RWPE2 (cell line): ENCODE data around the gene DIP2C.

Experiments used
- ATAC-seq: fragments of 200-7000 bp; cut with Tn5 transposase; 3 replicates; pipeline ENCODE4 v1.9.1; 2021; ENCODE audit warnings: low read depth
- DNase-seq: peaks from one replicate; pipeline ENCODE4 v3.0.0-alpha.2; 2020; ENCODE audit warnings: low spot score
- H3K27ac ChIP-seq: fragments of 450-650 bp; 2 replicates; pipeline ENCODE4 v1.5.1; 2017; ENCODE audit warnings: mild to moderate bottlenecking; ENCODE audit not compliant: poor library complexity, severe bottlenecking
- H3K27me3 ChIP-seq: fragments of 250-450 bp; sonication (Bioruptor Pico); 2 replicates; pipeline ENCODE4 v1.5.1; 2021; ENCODE audit warnings: mild to moderate bottlenecking, moderate library complexity; ENCODE audit not compliant: insufficient read depth, poor library complexity, severe bottlenecking
- H3K36me3 ChIP-seq: fragments of 250-450 bp; sonication (Bioruptor Pico); 2 replicates; pipeline ENCODE4 v1.5.1; 2020; ENCODE audit warnings: low read depth, mild to moderate bottlenecking, moderate library complexity
- H3K4me1 ChIP-seq: fragments of 250-450 bp; sonication (Bioruptor Pico); 2 replicates; pipeline ENCODE4 v1.5.1; 2021; ENCODE audit warnings: mild to moderate bottlenecking, moderate library complexity; ENCODE audit not compliant: insufficient read depth, poor library complexity, severe bottlenecking
- H3K4me3 ChIP-seq: fragments of 250-450 bp; sonication (Bioruptor Pico); 2 replicates; pipeline ENCODE4 v1.5.1; 2021; ENCODE audit warnings: mild to moderate bottlenecking, moderate library complexity; ENCODE audit not compliant: severe bottlenecking
- H3K9me3 ChIP-seq: fragments of 250-450 bp; sonication (Bioruptor Pico); 2 replicates; pipeline ENCODE4 v1.5.1; 2021; ENCODE audit warnings: mild to moderate bottlenecking, moderate library complexity; ENCODE audit not compliant: severe bottlenecking
- CTCF ChIP-seq: fragments of 450-650 bp; IDR thresholded peaks from one replicate; pipeline ENCODE4 v1.5.1; 2017; ENCODE audit warnings: mild to moderate bottlenecking, moderate library complexity; ENCODE audit not compliant: poor library complexity, severe bottlenecking

Gene DIP2C

DNA sequence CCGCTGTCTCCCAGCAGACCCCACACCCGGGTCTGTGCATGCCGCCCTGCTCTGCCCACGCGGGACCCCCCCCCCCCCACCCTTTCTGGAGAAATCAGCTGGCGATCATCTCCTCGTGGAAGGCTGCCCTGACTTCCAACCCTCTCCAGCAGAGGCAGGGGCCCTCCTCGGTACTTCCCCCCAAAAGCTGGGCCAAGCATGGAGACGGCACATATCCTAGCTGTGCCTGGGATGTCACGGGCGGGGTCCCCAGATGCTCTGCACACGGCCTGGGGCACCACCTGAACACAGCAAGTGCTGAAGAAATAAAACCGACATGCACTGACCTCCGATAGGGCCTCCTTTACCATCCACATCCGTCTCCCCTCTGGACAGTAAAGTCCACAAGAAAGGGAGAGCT, 96.0 kb downstream of the DIP2C start:
- H3K27ac ChIP-seq, result no peak overlapping the region
- no peaks in the 10 kb centered on the region for H3K4me1 ChIP-seq
- no peak for DNase-seq
- no peak overlapping the region for H3K4me3 ChIP-seq
- ATAC-seq, result no peak
- no peaks in the 10 kb centered on the region for H3K36me3 ChIP-seq
- H3K27me3 ChIP-seq, result no peaks in the 10 kb centered on the region
- no peak for TF ChIP-seq CTCF
- H3K9me3 ChIP-seq, result no peaks in the 10 kb centered on the region

DNA sequence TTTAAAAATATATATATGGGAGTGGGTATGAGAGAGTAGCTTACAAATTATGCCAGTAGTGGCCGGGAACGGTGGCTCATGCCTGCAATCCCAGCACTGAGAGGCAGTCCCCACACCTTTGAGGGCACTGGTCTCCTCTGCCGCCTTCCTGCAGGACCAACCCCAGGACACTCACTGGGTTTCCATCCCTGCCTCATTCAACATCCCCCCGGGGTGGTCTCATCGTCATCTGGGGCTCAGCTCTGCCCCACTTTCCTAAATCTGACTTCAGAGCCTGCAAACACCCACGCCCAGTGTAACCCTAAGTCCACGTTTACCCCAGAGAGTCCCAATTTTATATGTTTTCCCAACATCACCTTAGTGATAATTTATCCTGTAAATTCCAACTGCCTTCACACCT, 96.5 kb downstream of the DIP2C start:
- Histone ChIP-seq H3K36me3 (no peaks in the 10 kb centered on the region), H3K27me3 (no peaks in the 10 kb centered on the region), H3K9me3 (no peaks in the 10 kb centered on the region), H3K27ac (no peak overlapping the region), H3K4me3 (no peak overlapping the region), H3K4me1 (no peaks in the 10 kb centered on the region)
- TF ChIP-seq CTCF, result no peak
- ATAC-seq, result no peak
- DNase-seq, result no peak

GRCh38 chr10:591646-592045, 97.8 kb downstream of the DIP2C start:
- H3K4me1 ChIP-seq, result no peaks in the 10 kb centered on the region
- H3K4me3 ChIP-seq, result no peak overlapping the region
- H3K36me3 ChIP-seq, result no peaks in the 10 kb centered on the region
- H3K27ac ChIP-seq, result no peak overlapping the region
- DNase-seq (no peak), ATAC-seq (no peak)
- TF ChIP-seq CTCF, result no peak
- H3K27me3 ChIP-seq, result no peaks in the 10 kb centered on the region
- no peaks in the 10 kb centered on the region for H3K9me3 ChIP-seq

DNA sequence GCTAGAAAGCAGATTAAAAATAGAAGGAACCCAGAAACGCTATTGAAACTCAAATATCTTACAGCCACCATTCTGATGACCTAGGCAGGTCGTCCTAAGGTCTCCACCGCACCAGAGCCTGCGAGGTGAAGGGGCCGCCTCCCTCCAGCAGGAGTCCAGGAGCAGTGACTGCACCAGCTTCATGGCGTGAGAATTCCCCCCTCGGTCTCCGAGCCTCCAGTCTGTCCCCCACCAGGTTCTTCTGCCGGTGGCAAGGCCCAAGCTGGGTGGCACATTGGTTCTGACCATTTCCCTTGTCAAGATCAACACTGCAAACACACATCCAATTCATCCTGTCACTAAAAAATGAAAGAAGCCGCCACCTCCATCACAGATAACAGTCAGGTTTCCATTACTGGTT, 98.7 kb downstream of the DIP2C start:
- Histone ChIP-seq H3K9me3 (no peaks in the 10 kb centered on the region), H3K27ac (no peak overlapping the region), H3K4me1 (no peaks in the 10 kb centered on the region), H3K4me3 (no peak overlapping the region), H3K27me3 (no peaks in the 10 kb centered on the region), H3K36me3 (no peaks in the 10 kb centered on the region)
- no peak for TF ChIP-seq CTCF
- DNase-seq (no peak), ATAC-seq (no peak)

- no peak for ATAC-seq
- no peaks in the 10 kb centered on the region for H3K9me3 ChIP-seq
- no peak for DNase-seq
- no peaks in the 10 kb centered on the region for H3K27me3 ChIP-seq
- no peak for TF ChIP-seq CTCF
- H3K4me1 ChIP-seq, result no peaks in the 10 kb centered on the region
- H3K27ac ChIP-seq, result no peak overlapping the region
- H3K4me3 ChIP-seq, result no peak overlapping the region
- no peaks in the 10 kb centered on the region for H3K36me3 ChIP-seq
Measured at GRCh38 chr10:589961-590680, 99.3 kb downstream of the DIP2C start.
